ENCODE measurements around the gene CCNK. TPM values are rescaled to one million over a fixed set of nuclear protein-coding genes. Genes with fewer than 3 reads are reported as not detected.
A peak's percentile ranks its signal among the peaks of the same experiment; 100 is the strongest.

CCNK gene
- total and polyA plus RNA-seq, 2 of the 13 experiments (the other 11 are each of a cell fraction or from before 2014, with no cell fraction given): 4.9 to 9.7 TPM

DNA sequence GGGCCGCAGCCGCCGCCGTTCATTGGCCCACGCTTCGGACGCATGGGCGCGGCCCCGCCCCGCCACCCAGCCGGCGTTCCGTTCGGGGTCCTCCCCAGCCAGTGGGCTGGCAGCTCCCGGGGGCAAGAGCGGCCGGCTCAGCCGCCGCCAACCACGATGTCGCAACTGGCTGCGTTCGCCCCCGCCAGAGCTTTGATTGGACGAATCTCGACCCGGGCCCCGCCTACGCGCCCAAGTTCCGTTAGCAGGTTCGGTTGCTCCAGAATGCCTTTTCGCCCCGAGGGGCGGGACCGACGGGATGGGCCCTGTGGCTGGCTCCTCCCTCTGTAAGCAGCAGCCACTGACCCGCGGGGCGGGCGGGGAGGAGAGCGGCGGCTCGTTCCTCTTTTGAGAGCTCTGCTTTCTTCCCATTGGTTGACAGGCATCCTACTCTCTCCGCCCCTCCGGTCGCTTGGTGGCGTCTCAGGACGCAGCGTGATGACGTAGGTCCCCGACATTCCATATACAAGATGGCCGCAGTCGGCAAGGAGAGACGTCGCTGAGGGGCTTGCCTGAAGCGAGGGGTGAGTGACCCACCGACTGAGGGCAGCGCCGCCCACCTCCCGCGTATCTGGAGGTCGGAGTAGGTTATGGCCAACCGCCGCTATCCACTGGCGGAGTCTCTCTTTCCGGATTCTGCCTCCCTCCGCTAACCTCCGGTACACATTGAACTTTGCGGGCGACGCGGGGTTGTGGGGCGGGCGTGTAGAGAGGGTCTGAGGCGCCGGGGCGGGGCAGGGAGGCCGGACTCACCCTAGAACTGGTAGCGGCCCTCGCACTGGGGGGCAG, at the start of gene CCNK (continued):
- TF ChIP-seq, protein P1, sequence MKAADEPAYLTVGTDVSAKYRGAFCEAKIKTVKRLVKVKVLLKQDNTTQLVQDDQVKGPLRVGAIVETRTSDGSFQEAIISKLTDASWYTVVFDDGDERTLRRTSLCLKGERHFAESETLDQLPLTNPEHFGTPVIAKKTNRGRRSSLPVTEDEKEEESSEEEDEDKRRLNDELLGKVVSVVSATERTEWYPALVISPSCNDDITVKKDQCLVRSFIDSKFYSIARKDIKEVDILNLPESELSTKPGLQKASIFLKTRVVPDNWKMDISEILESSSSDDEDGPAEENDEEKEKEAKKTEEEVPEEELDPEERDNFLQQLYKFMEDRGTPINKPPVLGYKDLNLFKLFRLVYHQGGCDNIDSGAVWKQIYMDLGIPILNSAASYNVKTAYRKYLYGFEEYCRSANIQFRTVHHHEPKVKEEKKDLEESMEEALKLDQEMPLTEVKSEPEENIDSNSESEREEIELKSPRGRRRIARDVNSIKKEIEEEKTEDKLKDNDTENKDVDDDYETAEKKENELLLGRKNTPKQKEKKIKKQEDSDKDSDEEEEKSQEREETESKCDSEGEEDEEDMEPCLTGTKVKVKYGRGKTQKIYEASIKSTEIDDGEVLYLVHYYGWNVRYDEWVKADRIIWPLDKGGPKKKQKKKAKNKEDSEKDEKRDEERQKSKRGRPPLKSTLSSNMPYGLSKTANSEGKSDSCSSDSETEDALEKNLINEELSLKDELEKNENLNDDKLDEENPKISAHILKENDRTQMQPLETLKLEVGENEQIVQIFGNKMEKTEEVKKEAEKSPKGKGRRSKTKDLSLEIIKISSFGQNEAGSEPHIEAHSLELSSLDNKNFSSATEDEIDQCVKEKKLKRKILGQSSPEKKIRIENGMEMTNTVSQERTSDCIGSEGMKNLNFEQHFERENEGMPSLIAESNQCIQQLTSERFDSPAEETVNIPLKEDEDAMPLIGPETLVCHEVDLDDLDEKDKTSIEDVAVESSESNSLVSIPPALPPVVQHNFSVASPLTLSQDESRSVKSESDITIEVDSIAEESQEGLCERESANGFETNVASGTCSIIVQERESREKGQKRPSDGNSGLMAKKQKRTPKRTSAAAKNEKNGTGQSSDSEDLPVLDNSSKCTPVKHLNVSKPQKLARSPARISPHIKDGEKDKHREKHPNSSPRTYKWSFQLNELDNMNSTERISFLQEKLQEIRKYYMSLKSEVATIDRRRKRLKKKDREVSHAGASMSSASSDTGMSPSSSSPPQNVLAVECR (CRISPR knock-in tag; IDR thresholded peaks at IDR 0.05; ENCODE audit: borderline replicate concordance): peak; percentile 84
- peak; percentile 88 for TF ChIP-seq CEBPG (CRISPR knock-in tag; IDR thresholded peaks at IDR 0.05)
- peak; percentile 98 for TF ChIP-seq HOXA3 (CRISPR knock-in tag; IDR thresholded peaks at IDR 0.05)
- peak; percentile 95 for TF ChIP-seq SP2 (CRISPR knock-in tag; IDR thresholded peaks at IDR 0.05)
- TF ChIP-seq, protein P2, sequence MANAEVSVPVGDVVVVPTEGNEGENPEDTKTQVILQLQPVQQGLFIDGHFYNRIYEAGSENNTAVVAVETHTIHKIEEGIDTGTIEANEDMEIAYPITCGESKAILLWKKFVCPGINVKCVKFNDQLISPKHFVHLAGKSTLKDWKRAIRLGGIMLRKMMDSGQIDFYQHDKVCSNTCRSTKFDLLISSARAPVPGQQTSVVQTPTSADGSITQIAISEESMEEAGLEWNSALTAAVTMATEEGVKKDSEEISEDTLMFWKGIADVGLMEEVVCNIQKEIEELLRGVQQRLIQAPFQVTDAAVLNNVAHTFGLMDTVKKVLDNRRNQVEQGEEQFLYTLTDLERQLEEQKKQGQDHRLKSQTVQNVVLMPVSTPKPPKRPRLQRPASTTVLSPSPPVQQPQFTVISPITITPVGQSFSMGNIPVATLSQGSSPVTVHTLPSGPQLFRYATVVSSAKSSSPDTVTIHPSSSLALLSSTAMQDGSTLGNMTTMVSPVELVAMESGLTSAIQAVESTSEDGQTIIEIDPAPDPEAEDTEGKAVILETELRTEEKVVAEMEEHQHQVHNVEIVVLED (CRISPR knock-in tag; IDR thresholded peaks at IDR 0.05; ENCODE audit: borderline replicate concordance): peak; percentile 95
- TF ChIP-seq MED13 (CRISPR knock-in tag; IDR thresholded peaks at IDR 0.05): no peak
- TF ChIP-seq ZNF749 (CRISPR knock-in tag; IDR thresholded peaks at IDR 0.05; ENCODE audit: borderline replicate concordance): 0 out of 2 replicates have a peak, but pooled peaks have one; percentile 38
- TF ChIP-seq NRL (CRISPR knock-in tag; IDR thresholded peaks at IDR 0.05; ENCODE audit: borderline replicate concordance): peak; percentile 91; the same call in 1 of the 2 replicates
- peak; percentile 95 for TF ChIP-seq KMT2A (CRISPR knock-in tag; IDR thresholded peaks at IDR 0.05)
- peak; percentile 46; the same call in 1 of the 2 replicates for TF ChIP-seq ZNF337 (CRISPR knock-in tag; IDR thresholded peaks at IDR 0.05; ENCODE audit: borderline replicate concordance, low read depth)
- TF ChIP-seq, protein P3, sequence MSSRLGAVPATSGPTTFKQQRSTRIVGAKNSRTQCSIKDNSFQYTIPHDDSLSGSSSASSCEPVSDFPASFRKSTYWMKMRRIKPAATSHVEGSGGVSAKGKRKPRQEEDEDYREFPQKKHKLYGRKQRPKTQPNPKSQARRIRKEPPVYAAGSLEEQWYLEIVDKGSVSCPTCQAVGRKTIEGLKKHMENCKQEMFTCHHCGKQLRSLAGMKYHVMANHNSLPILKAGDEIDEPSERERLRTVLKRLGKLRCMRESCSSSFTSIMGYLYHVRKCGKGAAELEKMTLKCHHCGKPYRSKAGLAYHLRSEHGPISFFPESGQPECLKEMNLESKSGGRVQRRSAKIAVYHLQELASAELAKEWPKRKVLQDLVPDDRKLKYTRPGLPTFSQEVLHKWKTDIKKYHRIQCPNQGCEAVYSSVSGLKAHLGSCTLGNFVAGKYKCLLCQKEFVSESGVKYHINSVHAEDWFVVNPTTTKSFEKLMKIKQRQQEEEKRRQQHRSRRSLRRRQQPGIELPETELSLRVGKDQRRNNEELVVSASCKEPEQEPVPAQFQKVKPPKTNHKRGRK (CRISPR knock-in tag; IDR thresholded peaks at IDR 0.05): no peak
- TF ChIP-seq, protein P4, sequence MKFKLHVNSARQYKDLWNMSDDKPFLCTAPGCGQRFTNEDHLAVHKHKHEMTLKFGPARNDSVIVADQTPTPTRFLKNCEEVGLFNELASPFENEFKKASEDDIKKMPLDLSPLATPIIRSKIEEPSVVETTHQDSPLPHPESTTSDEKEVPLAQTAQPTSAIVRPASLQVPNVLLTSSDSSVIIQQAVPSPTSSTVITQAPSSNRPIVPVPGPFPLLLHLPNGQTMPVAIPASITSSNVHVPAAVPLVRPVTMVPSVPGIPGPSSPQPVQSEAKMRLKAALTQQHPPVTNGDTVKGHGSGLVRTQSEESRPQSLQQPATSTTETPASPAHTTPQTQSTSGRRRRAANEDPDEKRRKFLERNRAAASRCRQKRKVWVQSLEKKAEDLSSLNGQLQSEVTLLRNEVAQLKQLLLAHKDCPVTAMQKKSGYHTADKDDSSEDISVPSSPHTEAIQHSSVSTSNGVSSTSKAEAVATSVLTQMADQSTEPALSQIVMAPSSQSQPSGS (CRISPR knock-in tag; IDR thresholded peaks at IDR 0.05): peak; percentile 64
- TF ChIP-seq ZNF616 (CRISPR knock-in tag; IDR thresholded peaks at IDR 0.05; ENCODE audit: low read depth): no peak; the same call in 1 of the 2 replicates
- no peak for TF ChIP-seq CENPT (CRISPR knock-in tag; IDR thresholded peaks at IDR 0.05; ENCODE audit: low read depth)

All from HepG2 (cell line).